HG03039 (cell line): ENCODE measurements around the gene NRL.

Experiments used
- ATAC-seq: cut with Tn5 transposase; IDR thresholded peaks from one replicate; pipeline ENCODE4 v1.9.1; 2021; ENCODE audit warnings: mild to moderate bottlenecking, moderate library complexity; ENCODE audit not compliant: unreplicated experiment

The NRL gene

GRCh38 chr14:24114532-24115421 lies at the start of gene NRL, which contains the start of gene DCAF11:
Gene NRL (minus strand): TSS chr14:24114949. CDS start chr14:24082848, 32,101 bp downstream.
Gene DCAF11 (plus strand): TSS chr14:24114777. CDS start chr14:24115595, 818 bp downstream.
- peak; percentile 80 for ATAC-seq

- no peak for ATAC-seq
Observed at GRCh38 chr14:24162093-24162492, 47.3 kb upstream of the NRL start.

DNA sequence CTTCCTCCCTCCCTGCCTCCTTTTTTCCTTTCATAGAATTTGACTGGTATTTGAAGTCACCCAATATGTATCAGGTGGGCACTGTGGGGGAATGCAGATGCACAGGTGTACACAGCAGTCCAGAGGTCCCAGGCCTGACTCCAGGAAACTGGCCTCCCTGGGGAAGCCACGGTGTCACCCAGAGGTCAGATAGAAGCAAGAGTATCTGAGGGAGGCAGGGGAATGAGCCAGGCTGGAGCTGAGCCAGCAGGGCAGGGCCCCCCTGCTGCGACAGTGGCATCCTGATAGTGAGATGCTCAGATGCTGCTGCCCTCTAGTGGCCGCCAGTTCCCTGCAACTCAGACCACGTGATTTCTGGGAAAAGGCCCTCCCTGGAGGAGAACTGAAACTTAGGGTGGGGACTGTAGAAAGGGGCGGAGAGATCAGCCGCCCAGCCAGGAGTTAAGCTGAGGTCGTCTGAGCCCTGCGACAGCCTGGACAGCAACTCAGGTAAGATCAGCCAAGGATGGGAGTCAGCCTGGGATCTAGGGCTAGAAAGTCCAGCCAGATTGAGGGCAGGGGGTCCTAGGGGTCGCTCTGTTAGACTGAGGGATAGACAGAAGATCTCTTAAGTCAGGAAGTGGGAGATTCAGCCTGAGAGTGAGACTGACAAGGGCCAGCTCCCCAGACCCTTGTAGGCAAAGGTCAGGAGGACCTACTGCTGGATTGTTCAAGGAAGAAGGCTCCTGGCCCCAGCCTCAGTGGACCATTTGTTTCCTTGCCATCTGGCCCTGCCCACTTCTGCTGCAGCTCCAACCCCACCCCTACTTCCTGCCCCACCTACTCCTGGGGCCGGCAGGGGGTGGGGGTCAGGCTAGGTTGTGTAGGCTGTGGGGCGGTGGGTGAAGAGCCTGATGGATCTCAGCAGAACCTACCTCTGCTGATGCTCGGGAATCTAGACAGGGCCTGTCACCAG lies 46.4 kb upstream of the NRL start, which contains the start of gene IRF9:
Gene IRF9 (plus strand): TSS at position 416 of the 955 bp plus-strand sequence. CDS start 880 bp downstream, outside the sequence.
- ATAC-seq = peak; percentile 68

DNA sequence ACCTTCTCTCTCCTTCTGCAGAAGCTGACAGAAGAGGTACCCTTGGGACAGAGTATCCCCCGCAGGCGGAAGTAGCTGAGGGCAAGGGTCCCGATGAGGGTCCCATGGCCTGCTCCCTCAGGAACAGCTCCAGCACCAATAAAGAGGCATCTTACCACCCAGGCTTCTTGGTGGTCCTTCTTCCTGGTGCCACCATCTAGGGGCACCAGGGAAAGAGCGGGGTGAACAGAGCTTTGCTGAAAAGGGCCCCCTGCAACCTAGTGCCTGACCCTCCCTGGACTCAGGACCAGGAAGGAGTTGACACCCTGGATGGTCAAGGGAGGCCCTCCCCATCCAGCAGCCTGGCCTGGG lies 45.7 kb upstream of the NRL start:
- no peak for ATAC-seq

DNA sequence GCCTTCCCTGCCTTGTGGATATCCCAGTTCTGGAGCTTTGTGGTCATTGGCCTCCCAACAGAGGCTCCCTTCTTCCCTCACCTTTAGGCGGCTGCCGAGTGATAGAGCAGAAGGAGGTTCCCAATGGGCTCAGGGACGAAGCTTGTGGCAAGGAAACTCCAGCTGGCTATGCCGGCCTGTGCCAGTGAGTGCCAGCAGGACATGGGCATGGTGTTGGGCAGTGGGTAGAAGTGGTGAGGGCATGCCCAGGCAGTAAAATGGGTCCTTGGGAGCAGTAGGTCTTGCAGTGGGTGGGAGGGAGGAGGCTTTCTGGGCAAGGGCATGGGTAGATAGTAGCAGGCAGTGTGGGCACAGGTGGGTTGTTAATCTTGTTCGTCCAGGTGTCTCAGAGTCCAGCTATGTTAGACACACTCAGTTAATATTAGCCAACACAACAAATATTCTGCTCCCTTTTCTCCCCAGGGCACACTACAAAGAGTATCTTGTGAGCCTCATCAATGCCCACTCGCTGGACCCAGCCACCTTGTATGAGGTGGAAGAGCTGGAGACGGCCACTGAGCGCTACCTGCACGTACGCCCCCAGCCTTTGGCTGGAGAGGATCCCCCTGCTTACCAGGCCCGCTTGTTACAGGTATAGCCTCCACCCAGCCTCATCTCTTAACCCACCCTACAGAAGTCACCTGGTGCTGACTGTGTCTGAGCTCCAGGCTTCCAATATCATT lies 45.2 kb upstream of the NRL start:
- no peak for ATAC-seq

DNA sequence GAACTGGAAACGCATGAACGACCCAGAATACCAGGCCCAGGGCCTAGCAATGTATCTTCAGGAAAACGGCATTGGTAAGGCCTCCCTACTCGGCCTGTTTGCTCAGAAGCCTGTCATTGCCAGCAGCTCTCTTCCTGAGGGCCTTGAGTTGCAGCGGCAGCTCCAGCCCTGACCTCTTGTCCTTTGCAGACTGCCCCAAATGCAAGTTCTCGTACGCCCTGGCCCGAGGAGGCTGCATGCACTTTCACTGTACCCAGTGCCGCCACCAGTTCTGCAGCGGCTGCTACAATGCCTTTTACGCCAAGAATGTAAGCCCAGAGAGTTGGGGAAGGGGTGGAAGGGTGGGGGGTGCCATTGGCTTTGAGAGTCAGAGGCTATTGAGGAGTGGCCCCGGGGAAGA lies 42.6 kb upstream of the NRL start:
- no peak for ATAC-seq

DNA sequence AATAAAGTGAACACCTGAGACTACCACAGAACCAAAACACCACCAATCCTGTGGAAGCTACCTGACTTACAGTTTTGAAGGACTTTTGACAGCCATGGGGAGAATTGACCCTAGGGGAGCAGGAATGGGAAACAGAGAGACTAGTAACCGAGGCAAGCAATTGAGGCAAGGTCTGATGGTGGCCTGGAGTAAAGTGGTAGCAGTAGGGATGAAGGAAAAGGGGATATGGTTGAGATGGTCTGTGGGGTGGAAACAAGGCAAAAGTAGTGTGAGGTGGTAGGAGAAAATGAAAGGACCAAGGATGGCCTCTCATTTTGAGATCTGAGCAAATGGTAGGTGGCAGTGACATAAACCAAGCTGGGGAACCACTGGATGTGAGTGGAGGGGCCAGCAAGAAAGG lies 42.1 kb upstream of the NRL start:
- ATAC-seq = no peak

DNA sequence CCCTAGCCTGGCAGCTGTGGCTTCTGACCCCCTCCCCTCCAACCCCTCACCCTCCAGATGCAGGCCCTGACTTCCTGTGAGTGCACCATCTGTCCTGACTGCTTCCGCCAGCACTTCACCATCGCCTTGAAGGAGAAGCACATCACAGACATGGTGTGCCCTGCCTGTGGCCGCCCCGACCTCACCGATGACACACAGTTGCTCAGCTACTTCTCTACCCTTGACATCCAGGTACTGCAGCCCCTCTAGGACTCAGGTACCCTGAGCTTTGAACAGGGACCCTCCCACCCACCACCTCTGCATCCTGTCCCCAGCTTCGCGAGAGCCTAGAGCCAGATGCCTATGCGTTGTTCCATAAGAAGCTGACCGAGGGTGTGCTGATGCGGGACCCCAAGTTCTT lies 40.4 kb upstream of the NRL start:
- ATAC-seq = no peak

DNA sequence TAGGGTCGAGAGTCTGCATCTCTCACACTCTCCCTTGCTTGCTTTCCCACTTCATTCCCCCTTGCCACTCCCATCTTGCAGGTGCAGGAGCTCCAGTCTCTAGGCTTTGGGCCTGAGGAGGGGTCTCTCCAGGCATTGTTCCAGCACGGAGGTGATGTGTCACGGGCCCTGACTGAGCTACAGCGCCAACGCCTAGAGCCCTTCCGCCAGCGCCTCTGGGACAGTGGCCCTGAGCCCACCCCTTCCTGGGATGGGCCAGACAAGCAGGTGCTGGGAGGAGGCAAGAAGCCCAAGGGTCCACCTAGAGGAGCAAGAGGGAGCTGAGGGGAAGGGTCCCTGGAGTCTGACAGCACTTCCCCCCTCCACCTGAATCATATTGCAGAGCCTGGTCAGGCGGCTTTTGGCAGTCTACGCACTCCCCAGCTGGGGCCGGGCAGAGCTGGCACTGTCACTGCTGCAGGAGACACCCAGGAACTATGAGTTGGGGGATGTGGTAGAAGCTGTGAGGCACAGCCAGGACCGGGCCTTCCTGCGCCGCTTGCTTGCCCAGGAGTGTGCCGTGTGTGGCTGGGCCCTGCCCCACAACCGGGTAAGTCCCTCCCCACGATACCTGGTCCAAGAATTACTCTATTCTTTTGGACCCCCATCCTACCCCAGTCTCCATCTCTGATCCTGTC lies 36.8 kb upstream of the NRL start:
- no peak for ATAC-seq

DNA sequence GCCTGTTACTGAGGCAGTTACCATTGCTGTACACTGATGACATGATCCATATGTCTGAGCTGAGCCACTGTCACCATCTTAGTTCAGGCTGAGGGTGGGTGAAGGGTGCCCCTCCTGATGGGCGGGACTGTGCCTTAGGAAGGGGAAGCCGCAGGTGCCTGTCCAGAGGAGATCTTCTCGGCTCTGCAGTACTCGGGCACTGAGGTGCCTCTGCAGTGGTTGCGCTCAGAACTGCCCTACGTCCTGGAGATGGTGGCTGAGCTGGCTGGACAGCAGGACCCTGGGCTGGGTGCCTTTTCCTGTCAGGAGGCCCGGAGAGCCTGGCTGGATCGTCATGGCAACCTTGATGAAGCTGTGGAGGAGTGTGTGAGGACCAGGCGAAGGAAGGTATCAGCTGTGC lies 36.2 kb upstream of the NRL start:
- no peak for ATAC-seq

- ATAC-seq = no peak
Observed at GRCh38 chr14:24150567-24150966, 35.8 kb upstream of the NRL start.

DNA sequence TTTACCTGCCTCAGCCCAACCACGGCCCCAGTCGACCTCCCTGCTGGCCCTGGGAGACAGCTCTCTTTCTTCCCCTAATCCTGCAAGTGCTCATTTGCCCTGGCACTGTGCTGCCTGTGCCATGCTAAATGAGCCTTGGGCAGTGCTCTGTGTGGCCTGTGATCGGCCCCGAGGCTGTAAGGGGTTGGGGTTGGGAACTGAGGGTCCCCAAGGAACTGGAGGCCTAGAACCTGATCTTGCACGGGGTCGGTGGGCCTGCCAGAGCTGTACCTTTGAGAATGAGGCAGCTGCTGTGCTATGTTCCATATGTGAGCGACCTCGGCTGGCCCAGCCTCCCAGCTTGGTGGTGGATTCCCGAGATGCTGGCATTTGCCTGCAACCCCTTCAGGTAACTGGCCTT lies 35.3 kb upstream of the NRL start:
- ATAC-seq = no peak

GRCh38 chr14:24149302-24149969 lies 34.7 kb upstream of the NRL start:
- ATAC-seq = no peak

DNA sequence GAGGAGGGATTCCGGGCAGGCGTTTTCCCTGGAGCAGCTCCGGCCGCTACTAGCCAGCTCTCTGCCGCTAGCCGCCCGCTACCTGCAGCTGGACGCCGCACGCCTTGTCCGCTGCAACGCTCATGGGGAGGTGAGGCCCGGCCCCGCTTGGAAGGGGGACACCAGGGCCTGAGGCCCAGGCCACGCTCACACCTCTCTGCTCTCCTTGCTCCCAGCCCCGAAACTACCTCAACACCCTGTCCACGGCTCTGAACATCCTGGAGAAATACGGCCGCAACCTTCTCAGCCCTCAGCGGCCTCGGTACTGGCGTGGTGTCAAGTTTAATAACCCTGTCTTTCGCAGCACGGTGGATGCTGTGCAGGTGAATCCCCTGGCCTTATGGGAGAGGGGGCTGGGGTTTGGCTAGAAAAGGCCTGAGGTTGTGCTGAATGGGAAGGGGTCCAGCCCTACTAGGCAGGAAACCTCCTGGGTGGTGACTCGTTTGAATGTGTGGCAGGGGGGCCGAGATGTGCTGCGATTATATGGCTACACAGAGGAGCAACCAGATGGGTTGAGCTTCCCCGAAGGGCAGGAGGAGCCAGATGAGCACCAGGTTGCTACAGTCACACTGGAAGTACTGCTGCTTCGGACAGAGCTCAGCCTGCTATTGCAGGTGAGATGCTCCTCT lies 33.1 kb upstream of the NRL start:
- no peak for ATAC-seq

GRCh38 chr14:24146978-24147760 lies 32.4 kb upstream of the NRL start, which contains the start of gene RNF31:
Gene RNF31 (plus strand): TSS chr14:24147498. CDS start chr14:24147699, 201 bp downstream.
- ATAC-seq = peak; percentile 80

GRCh38 chr14:24146453-24146977 lies 31.8 kb upstream of the NRL start, which contains the start of gene PSME2:
Gene PSME2 (minus strand): TSS chr14:24146610. CDS start chr14:24146581, 29 bp downstream.
- peak; percentile 51 for ATAC-seq

DNA sequence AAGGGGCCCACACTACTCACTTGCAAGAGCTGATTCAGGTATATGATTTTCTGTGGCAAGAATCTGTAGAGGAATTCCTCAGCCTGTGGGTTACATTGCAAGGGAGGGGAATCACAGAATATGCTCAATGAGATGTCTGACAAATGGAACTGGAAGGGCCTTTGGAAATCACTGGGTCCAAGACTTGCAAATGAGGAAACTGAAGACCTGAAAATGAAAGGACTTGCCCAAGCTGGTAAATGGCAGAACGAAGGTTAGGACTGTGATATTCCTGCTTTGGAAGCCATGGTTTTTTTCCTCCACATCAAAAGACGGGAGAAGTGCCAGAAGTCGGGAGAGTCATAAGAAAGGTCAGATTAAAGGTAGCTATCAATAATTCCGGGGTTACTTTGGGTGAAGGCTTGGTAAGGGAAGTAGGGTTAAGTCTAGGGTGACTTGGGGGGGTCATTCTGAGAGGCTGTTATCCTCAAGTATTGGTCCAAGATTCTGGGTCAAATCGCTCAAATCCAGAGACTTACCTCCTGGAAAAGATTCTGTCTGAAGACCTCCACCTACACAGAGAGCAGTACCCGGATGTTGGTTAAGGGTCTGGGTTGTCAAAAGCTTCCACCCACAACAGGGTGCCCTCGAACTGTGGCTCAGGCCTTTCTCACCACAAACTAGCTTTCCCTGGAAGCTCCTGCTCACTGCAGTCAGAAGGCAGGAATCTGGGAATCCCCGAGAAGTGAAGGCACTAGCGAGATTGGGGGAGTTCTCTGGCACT lies 31.1 kb upstream of the NRL start:
- ATAC-seq = no peak
